ENCODE measurements around the gene MYO1D.
"Not testable (repeated sequence)": the region's sequence is repeated elsewhere in the genome, so short reads cannot be mapped to it uniquely, and the experiment has no call there.

Gene MYO1D

GRCh38 chr17:32899236-32900013 lies 22.5 kb upstream of the MYO1D start:
- no peak for DNase-seq (ENCODE audit: low read depth)
- H3K4me3 ChIP-seq (ENCODE audit: low read depth, low read length) = no peak overlapping the region

DNA sequence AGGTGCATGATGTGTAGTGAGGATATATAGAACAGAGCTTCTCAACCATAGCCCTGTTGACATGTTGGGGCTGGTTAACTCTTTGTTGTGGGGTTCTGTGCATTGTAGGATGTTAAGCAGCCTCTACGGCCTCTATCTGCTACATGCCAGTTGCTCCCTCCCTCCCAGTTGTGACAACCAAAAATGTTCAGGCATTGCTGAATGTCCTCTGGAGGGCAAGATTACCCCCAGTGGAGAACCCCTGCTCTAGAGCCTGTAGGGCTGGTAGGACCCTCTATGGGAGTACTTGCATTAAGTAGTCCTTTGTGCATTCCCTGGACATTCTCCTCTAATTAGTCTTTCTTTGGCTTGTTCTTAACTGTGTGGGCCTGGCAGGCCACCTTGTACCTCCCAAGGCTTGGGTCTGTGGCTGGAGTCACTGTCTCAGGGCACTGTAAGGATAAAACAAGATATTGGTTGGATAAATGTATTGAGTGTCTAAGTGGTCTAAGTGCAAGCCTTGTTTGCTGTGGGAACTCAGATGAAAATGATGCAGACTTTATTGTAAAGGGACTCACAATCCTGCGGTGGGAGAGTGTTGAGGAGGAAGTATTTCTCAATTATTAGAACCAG lies 19.8 kb upstream of the MYO1D start:
- no peak overlapping the region for H3K4me3 ChIP-seq (ENCODE audit: low read depth, low read length)
- DNase-seq (ENCODE audit: low read depth) = no peak

GRCh38 chr17:32894245-32894644 lies 17.3 kb upstream of the MYO1D start:
- H3K4me3 ChIP-seq (ENCODE audit: low read depth, low read length) = no peak overlapping the region
- no peak for DNase-seq (ENCODE audit: low read depth)

DNA sequence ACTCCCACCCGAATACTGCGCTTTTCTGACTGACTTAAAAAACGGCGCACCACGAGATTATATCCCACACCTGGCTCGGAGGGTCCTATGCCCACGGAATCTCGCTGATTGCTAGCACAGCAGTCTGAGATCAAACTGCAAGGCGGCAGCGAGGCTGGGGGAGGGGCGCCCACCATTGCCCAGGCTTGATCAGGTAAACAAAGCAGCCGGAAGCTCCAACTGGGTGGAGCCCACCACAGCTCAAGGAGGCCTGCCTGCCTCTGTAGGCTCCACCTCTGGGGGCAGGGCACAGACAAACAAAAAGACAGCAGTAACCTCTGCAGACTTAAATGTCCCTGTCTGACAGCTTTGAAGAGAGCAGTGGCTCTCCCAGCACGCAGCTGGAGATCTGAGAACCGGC lies 10.5 kb upstream of the MYO1D start:
- H3K4me3 ChIP-seq (ENCODE audit: low read depth, low read length); DNase-seq (ENCODE audit: low read depth): not testable (repeated sequence)

GRCh38 chr17:32886951-32887350 lies 10.0 kb upstream of the MYO1D start:
- H3K4me3 ChIP-seq (ENCODE audit: low read depth, low read length); DNase-seq (ENCODE audit: low read depth): not testable (repeated sequence)

GRCh38 chr17:32882734-32883133 lies 5.8 kb upstream of the MYO1D start:
- H3K4me3 ChIP-seq (ENCODE audit: low read depth, low read length) = no peak overlapping the region
- no peak for DNase-seq (ENCODE audit: low read depth)

GRCh38 chr17:32882029-32882428 lies 5.1 kb upstream of the MYO1D start:
- no peak for DNase-seq (ENCODE audit: low read depth)
- H3K4me3 ChIP-seq (ENCODE audit: low read depth, low read length) = no peak overlapping the region

- DNase-seq (ENCODE audit: low read depth) = no peak
Measured at GRCh38 chr17:32880671-32881453, 3.9 kb upstream of the MYO1D start.

DNA sequence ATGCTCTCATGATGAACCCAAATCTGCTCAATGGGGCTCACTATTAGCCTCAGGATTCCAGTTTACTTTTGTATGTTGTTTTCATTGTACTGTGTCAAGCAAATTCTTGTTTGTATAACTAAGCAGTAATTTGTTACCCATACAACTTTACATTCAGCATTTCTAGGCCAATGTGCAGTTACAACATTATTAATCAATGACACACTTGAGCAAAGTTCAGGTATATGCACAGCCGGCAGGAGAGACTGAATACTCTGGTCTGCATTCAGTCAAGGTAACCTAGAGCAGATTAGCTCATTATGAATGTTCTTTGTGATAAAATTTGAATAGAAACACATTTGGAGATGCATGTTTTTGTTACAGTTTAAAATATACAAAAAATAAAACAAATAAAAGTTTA lies 2.2 kb upstream of the MYO1D start:
- no peak overlapping the region for H3K4me3 ChIP-seq (ENCODE audit: low read depth, low read length)
- DNase-seq (ENCODE audit: low read depth) = no peak

More at GRCh38 chr17:32880671-32881453, 3.9 kb upstream of the MYO1D start:
- no peak overlapping the region for H3K4me3 ChIP-seq (ENCODE audit: low read depth, low read length)

DNA sequence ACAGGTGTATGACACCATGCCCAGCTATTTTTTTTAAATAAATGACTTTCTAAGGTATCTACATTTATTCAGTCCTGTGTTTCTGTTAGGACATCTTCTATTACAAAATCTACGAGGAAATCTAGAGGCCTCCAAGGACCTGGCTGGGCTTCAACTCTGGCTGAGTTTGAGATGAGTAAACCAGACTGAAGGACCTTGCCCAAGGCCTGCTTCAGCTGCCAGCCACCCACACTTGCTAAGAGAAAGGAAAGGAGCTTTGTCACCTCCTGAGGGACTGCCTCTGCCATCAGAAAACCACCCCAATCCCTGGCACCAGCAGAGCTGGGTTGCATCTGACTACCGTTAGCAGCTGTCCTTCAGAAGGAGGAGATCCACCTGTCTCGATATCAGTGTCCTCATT lies 1.3 kb upstream of the MYO1D start:
- DNase-seq (ENCODE audit: low read depth) = peak; percentile 42
- no peak overlapping the region for H3K4me3 ChIP-seq (ENCODE audit: low read depth, low read length)

DNA sequence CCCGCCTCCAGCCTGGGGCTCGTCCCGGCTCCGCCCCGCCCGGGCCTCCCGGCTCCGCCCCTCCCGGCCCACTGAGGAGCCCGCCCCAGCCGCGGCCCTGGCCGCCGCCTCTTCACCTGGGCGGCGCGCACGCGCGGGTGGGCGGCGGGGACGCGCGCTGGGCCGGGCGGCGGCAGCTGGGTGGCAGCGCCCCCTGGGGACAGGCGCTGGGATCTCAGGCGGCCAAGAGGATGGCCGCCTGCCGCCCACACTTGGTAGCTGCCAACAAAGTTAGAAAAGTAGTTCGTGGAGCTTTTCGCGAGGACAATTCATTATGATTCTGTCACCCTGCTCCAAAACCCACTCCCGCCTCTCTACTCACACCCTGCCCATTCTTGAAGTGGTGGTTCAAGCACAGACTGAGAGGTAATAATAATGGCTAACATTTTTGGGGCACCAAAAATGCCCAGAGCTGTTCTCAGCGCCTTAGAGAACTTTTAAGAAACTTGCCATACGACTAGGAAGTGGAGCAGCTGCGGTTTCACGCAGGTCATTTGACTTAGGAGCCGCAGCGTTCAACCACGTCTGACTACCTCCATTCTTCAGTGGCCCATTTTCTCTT lies 340 bp upstream of the MYO1D start:
- peak; percentile 36 for DNase-seq (ENCODE audit: low read depth)
- H3K4me3 ChIP-seq (ENCODE audit: low read depth, low read length) = peak overlapping the region; percentile 71

GRCh38 chr17:32875923-32876416 lies 954 bp downstream of the MYO1D start:
- no peak for DNase-seq (ENCODE audit: low read depth)
- peak overlapping the region; percentile 71 for H3K4me3 ChIP-seq (ENCODE audit: low read depth, low read length)

DNA sequence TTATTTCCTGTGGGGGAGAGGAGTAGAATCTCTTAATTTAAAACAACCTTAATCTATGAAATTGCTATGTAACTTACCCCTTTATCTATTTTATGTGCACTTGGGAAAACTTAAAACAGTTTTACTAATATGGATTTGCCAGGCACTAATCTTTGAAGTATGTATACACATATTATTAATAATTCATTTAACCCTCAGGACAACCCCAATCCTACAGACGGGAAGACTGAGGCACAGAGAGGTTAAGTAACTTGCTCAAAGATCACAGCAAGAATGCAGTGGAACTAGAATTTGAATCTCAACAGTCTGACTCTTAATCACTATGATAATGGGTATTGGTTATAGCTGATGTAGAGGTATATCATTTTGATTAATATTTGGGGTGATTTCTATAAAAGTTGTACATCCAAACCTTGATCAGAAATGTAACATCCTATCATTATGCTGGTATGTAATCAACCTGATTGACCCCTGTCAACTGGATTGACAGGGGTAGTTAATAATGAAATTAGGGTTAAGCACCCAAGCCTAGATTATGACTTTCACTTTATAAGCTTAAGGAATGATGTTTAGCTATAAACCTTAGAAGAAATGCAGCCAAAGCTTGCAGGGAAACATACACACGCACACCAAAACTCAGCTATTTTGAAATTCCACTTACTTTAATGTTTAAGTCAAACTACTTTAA lies 1.6 kb downstream of the MYO1D start:
- H3K4me3 ChIP-seq (ENCODE audit: low read depth, low read length) = no peak overlapping the region
- DNase-seq (ENCODE audit: low read depth) = no peak

DNA sequence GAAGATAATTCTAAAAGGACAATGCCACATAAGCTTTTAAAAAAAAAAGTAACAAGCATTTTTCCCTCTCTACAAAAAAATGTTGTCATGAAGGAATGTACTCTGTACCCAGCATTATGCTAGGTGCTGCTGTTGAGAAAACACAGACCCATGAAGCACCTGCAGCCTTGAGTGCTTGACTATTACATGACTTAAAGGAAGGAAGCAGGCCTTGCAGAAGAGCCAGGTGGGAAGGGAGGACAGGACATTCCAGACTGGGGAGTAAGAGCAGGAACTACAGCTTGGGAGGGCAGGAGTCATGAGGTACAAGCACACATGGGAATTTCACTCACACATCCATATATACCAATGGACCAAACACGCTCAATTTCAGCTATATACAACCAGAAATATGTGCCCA lies 3.8 kb downstream of the MYO1D start:
- H3K4me3 ChIP-seq (ENCODE audit: low read depth, low read length) = no peak overlapping the region
- no peak for DNase-seq (ENCODE audit: low read depth)

DNA sequence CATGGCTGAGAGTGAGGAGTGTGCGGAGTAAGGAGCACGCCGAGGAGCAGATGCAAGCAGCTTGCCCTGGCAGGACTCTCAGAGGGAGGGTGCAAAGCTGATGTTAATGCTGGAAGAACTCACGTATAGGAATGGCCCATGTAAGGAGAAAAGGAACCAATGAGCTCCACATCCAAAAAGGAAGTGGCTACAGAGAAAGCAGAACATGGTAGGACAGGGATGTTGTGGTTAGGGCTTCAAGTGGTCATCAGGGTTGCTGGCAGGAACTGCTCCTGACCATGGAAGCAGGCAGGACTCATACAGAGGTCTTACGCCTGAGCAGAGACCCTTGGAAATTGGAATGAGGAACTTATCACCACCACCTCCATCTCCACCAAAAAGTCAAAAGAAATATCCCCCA lies 5.2 kb downstream of the MYO1D start:
- DNase-seq (ENCODE audit: low read depth) = no peak

DNA sequence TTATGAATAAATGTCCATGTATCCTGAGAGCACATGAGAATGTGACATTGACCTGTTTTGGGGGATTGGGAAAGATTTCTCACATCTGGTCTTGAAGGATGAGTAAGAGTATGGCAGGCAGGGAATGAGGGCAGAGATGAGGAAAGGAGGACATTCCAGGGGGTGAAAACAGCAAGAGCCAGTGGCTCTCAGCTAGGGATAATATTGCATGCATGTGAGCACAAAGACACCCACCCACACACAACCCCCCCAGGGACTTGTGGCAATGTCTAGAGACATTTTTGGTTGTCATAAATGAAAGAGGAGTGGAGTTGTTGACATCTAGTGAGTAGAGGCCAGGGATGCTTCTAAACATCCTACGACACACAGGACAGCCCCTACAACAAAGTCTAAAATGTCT lies 6.0 kb downstream of the MYO1D start:
- DNase-seq (ENCODE audit: low read depth) = peak; percentile 63
- H3K4me3 ChIP-seq (ENCODE audit: low read depth, low read length) = no peak overlapping the region

More for the DNA sequence above, 5.2 kb downstream of the MYO1D start:
- no peak overlapping the region for H3K4me3 ChIP-seq (ENCODE audit: low read depth, low read length)

DNA sequence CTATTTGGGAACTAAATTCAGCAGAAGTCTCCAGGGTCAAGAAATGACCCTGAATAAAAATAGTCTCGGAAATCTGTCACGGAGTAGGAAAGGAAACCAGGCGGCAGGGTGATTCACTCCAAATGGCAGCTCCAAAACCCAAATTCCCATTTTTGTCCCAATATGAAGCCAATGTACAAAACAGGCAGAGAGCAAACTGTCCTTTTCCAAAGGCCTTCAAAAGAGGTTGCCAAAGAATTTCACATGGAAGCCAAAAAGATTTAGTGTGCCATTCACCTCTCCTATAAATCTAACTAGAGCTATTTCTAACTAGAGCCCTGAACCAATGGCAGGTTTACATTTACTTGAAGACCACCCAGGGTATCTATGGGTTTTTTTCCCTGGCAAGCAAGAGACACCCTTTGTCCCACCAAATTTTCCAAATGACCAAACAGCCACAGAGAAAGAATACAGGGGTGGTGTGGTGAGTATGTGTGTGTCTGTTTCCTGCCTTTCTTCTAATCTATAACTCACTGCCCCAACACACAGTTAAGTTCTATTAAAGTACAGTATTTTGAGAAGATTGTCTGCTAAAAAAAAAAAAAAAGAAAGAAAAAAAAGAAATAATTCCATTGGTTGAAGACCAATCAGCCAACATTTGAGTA lies 6.8 kb downstream of the MYO1D start:
- H3K4me3 ChIP-seq (ENCODE audit: low read depth, low read length) = no peak overlapping the region
- no peak for DNase-seq (ENCODE audit: low read depth)

- no peak overlapping the region for H3K4me3 ChIP-seq (ENCODE audit: low read depth, low read length)
- no peak for DNase-seq (ENCODE audit: low read depth)
Measured at GRCh38 chr17:32869345-32870026, 7.4 kb downstream of the MYO1D start.

Measured in skeletal muscle cell (primary cell).